ENCODE results near the gene ZSCAN2.
"Not testable (repeated sequence)": the region's sequence is repeated elsewhere in the genome, so short reads cannot be mapped to it uniquely, and the experiment has no call there.

The ZSCAN2 gene

DNA sequence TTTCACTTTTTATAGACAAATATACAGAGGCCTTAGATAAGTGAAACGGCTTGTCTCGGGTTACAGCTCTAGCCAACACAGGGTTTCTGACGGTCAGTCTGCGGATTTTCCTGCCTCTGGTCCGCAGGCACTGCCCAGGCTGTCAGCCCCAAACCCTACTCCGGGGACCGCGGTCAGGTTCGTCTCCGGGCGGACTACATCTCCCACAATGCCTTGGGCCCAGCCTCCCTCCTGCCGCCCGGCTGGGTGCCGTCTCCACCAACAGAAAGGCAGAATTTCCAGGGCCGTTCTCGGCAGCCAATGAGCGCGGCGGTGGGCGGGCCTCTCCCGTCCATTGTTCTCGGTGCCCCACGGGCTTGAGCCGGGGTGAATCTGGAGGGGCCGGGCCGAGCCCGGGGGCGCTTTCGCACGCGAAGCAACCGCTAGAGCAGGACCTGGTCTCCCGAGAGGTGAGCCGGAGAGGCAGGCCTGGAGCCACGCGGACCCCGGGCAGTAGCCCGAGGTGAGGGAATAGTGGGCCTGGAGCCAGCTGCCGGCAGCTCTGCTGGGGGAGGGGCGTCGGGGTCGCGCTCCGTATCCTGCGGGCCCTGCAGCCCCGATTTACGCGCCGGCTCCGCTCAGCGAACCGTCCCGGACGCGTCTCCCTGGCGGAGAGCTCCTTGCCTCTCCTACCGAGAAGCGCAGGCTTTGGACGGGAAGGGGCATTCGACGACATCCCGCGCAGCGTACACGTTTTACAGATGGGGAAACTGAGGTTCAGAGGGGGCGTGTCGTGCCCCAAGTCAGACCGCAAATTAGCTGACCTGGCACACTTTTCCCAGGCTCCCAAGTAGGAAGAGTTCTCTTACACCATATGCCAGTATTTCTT is at the start of gene ZSCAN2:
Gene ZSCAN2, plus strand, starts transcription at position 323 of the 868 bp plus-strand sequence. CDS start 2,919 bp downstream, outside the sequence.
- FAIRE-seq, result peak; percentile 69

DNA sequence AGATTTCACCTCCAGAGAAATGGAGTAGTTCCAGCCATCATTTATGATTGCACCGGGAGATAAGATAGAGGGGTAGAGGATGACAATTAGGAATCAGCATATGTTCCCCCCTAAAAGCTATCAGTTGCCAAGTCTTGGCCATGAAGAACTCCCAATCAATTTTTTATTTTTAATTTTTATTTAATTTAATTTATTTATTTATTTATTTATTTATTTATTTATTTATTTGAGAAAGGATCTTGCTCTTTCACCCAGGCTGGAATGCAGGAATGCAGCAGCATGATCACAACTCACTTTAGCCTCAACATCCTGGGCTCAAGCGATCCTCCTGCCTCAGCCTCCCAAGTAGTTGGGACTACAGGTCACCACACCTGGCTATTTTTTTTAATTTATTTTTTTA is 49.2 kb upstream of the ZSCAN2 start:
- not testable (repeated sequence) for FAIRE-seq

DNA sequence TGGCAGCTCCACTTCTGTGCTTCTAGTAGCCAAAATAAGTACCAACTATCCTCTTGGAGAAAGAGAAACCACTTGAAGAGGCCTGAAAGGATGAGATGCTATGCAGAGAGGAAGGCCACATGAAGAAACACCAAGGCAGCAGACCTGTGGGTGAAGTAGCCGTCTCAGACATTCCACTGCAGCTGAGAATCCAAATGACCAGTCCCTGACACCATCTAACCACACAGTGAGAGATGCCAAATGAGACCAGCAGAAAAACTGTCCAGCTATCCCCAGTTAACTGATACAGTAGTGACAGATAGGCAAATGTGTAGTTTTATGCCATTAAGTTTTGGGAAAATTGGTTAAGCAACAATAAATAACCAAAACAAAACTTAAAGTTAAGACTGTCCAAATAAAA is 47.9 kb upstream of the ZSCAN2 start:
- no peak for FAIRE-seq

DNA sequence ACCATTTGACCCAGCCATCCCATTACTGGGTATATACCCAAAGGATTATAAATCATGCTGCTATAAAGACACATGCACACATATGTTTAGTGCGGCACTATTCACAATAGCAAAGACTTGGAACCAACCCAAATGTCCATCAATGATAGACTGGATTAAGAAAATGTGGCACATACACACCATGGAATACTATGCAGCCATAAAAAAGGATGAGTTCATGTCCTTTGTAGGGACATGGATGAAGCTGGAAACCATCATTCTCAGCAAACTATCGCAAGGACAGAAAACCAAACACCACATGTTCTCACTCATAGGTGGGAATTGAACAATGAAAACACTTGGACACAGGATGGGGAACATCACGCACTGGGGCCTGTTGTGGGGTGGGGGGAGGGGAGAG is 44.1 kb upstream of the ZSCAN2 start:
- not testable (repeated sequence) for FAIRE-seq

DNA sequence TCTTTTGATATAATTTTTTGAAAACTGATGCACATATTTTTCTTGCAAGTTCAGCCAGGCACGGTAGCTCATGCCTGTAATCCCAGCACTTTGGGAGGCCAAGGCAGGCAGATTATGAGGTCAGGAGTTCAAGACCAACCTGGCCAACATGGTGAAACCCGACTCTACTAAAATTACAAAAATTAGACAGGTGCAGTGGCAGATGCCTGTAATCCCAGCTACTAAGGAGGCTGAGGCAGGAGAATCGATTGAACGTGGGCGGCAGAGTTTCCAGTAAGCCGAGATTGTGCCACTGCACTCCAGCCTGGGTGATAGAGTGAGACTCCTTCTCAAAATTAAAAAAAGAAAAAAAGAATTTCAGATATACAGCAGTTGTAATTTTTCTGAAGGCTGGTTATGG is 32.8 kb upstream of the ZSCAN2 start:
- FAIRE-seq, result not testable (repeated sequence)

DNA sequence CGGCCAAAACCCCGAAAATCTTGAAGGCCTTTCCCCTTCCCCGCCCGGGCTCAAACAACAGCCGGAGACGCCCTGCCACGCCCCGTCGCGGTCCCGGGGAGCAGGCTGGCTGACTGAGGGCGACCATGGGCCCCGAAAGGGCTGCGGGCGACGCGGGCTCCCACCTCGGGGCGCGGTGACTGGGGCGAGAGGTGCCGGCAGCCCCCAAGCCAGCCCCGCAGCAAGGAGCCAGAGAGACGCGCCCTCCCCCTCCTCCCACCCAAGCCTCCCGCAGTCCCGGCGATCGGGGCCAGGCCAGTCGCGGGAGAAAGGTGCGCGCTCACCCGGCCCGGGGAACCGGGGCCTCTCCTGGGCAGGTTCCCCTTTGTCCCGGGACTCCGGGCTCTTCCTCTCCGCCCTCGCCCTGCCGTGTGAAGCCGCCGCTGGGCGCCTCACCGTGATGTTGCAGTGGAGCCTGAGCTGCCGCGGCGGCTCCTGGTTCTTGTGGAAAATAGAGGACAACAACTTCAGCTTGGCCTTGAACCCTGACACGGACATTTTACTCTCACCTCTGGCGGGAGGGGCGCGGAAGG is 30.6 kb upstream of the ZSCAN2 start:
- FAIRE-seq, result no peak

DNA sequence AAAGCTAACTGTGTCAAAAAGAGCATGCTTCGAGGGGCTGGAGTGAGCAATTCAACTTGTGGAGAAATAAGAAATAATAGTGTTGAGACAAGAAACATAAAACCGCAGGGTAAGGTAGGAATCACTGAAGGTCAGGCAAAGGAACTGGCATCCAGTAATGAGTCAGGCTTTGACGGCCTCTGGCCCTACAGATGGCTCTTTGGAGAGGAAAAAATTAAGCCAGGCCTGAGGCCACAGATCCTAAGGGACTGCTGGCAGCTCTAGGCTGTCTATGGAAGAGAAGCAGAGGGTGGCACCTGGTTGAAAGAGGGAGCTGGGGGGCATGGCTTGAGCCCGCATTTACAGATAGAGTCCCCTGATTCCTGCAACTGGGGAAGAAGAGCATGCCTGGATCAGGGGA is 28.6 kb upstream of the ZSCAN2 start:
- no peak for FAIRE-seq

DNA sequence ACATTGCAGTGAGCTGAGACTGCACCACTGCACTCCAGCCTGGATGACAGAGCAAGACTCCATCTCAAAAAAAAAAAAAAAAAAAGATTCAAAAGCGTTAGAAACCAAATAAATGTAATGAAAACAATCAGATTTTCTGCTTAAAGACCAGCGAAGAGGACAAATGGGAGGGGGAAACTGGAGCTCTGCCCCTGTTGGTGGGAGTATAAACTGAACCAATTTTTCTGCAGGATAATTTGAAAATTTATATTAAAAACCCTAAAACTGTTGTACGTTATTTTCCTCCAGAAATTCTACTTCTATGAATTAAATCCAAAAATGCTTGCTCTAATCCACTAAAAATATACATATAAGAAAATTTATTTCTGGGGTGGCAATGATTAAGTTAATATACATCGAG is 25.3 kb upstream of the ZSCAN2 start:
- no peak for FAIRE-seq

DNA sequence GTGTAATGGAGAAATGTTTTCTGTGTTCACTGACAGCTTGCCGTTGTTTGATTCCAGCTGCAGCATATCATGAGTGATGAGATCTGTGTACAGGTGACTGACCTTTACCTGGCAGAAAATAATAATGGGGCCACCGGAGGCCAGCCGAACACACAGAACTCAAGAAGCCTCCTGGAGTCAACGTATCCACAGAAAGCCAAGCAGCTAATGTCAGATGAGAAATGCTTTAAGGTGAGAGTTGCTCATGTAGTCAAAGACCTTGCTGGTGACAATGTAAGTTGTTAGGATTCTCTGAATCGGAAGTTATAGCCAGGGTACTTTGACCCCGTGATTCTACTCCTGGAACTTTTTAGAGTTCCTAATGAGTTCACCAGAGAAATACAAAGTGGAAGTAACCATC is 22.9 kb upstream of the ZSCAN2 start:
- not testable (repeated sequence) for FAIRE-seq

DNA sequence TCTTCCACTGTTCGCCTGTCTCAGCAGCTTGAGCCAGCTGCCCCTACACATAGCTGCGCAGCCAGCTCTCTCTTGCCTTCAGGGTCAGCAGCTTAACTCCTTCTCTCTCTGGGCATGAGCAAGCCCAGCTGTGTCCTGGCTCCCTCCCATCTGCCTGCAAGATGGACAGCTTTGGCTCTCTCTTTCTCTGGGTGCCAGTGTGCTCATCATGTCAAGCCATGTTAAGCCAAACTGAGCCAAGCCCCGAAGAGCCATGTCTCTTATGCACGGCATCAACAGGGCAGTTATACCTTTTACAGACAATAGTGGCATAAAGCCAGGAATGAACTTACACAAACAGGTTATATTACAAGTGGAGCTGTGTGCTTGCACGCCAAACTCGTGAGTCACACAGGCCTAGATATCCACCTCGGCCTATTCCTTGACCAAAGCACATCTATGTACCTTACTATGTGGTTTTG is 21.5 kb upstream of the ZSCAN2 start:
- not testable (repeated sequence) for FAIRE-seq

DNA sequence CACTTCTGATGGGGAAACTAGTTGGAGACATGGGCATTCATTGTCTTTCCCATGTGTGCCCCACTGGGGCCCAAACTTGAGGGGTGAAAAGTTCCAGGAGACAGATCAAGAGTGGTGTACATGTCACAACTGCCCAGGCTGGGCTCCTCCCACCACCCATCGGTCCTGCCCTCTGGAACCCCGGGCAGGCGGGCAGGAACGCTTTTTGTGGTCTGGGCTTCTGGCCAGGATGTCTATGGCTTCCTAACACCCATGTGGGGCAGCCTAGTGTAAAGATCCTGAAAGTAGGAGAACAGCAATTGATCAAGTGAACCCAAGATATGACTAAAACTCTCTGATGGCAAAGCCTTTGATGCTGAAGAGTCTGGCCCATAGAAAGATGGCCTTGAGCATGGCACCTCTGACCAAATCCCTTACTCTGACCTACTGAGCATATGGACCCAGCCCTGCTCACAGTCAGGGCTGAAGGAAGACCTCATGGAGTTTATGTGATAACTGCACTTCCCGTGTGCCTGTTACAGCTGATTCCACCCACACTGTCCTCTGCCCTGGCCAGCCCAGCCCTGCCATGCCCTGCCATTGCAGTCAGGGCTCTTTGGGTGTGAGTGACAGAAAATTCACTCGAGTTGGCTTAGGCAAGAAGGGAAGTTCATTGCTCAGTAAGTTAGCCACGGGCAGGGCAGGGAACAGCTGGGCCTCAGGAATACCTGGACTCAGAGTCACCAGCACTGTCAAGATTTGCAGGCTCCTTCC is 19.0 kb upstream of the ZSCAN2 start:
- not testable (repeated sequence) for FAIRE-seq

DNA sequence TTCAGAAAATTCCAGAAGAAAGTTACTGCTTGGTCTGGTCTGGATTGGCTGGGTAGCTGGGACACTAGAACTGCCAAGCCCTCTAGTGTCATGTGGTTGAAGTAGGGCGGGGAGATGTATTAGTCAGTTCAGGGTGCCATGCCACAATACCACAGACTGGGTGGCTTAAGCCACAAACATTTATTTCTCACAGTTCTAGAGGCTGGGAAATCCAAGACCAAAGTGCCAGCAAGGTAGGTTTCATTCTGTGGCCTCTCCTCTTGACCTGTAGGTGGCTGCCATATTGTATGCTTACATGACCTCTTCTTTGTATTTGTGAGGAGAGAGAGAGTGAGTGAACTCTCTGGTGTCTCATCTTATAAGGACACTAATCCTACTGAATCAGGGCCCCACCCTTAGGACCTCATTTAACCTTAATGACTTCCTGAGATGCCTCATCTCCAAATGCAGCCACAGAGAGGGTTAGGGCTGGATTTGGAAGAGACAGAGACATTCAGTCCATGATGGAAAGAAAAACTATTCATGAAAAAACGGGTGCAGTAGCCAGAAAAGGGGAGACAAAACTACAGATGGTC is 18.1 kb upstream of the ZSCAN2 start:
- no peak for FAIRE-seq

DNA sequence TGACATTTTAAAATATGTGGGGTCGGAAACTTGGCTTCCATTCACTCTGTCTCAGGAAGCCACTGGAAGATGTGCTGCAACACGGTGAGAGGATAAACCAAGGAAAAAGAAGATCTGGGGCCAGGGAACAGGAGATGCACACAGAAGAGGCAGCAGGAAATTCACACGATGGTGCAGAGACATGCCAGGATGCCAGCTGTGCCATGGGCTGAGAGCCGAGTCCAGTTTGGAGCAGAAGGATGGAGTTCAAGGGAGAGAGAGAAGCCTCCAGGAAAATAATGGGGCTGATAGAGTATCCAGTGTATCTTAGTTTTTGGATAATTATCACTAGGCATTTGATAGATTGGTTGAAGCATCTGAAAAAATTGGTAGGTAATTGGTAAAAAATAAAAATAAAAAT is 16.9 kb upstream of the ZSCAN2 start:
- FAIRE-seq, result not testable (repeated sequence)

DNA sequence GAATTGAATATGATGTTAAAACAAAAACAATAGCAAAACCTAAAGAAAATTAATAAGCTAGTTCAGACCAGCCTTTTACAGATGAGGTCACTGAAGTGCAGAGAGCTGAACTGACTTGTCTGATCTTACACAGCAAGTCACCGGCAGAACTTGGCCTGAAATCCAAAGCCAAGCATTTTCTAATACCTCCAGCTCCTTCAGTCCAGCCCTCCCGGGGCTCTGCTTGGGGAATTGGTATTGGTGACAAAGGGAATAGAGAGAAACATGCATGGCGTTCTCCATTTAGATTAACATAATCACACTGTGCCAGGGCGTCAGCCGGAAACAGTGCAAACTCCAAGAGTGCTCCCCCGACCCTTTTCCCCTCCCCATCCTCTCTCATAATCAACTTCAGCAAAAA is 14.1 kb upstream of the ZSCAN2 start:
- FAIRE-seq, result no peak

DNA sequence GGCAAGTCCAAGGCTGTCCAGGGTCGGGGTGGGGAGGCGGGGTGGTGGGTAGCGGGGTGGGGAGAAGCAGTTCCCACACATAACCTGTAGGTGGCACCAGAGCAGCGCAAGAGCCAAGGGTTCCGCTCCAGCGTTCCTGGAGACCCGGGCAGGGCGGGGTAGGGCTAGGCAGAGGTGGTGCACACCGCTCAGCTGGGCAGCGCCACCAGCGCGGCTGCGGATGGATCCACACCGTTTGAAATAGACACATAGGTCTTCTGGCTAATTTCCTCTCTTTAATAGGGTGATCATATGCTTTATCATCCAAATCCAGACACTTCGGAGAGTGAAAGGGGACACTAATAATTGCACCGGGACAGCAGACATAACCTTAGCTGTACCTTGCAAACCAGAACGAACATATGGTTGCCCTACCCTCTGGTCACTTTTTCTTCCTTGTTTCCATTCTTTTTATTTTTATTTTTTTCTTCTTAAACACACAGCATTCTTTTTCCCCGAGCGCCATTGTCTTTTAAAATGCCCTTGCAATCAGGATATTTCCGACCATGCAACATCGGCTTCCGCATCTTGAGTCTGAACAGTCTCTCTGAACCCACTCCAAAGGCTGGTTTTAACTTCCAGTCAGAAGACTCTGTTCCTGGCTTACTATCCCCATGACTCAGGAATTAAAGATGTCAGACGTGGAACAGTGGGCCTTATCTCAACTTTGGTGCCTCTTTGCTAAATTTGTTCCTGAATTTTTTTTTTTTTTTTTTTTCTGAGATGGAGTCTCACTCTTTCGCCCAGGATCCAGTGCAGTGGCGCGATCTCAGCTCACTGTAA is 12.5 kb upstream of the ZSCAN2 start:
- no peak for FAIRE-seq

DNA sequence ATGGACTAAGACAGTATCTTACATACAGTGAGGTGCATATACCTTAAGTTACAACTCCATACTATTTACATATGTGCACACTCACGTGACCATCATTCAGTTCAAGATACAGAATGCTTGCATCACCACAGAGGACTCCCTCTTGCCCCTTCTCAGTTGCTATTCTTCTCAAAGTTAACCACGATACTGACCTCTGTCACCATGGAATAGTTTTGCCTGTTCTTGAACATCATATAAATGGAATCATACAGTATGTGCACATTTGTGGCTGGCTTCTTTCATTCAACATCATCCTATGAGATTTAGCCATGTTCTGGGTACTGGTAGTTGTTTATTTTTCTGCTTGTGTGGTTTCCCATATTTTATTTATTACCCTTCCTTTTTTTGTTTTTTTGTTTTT is 10.4 kb upstream of the ZSCAN2 start:
- no peak for FAIRE-seq

DNA sequence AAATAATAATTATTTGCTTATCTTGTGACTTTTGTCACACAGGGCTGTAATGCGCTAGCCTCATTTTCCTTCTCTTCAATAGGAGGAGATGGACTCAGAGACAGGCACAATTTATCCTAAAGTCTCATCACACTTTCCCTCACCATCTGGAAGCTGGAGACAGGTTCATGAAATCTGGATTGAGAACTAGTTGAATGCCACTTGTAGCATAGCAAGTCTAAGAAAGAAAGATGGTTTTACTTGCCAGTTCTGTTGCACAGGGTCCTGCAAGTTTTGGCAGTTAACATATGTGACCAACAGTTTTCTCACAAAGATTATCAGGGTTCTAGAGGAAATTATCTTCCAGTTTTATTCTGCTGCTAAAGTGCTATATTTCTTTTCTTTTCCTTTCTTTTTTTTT is 9.0 kb upstream of the ZSCAN2 start:
- FAIRE-seq, result no peak

DNA sequence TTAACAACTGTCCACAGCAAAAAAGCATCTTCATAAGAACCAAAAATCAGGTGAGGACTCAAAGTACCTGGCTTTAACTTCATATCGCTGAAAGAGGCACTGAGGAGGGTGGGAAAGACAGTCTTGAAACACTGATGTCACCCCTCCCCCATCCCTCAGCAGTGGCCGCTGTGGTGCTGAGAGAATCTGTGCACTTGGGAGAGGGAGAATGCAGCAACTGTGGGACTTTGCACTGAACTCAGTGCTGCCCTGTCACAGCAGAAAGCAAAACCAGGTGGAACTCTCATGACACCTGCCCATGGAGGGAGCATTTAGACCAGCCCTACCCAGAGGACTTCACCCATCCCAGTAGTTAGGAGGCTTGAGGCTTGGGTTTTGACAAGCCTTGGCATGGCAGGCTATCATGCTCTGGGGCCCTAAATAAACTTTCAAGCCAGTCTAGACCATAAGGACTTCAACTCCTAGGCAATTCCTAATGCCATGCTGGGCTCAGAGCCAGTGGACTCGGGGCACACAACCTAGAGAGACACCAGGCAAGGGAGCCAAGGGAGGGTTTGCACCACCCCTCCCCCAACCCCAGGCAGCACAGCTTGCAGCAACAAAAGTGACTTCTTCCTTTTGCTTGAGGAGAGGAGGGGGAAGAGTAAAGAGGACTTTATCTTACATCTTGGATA is 6.1 kb upstream of the ZSCAN2 start:
- FAIRE-seq, result no peak

DNA sequence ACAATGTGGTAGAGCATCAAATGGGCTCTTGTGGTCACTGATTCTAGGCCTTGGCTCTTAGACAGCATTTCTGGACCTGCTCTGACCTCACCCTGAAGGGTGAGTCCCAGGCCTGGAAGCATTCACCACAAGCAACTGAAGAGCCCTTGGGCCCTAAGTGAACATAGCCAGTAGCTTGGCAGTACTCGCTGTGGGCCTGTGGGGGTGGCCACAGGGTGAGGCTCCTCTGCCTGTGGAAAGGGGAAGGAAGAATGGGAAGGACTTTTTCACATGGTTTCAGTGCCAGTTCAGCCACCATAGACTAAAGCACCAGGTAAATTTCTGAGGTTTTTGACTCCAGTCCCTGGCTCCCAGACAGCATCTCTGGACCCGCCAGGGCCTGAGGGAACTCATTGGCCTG is 5.1 kb upstream of the ZSCAN2 start:
- no peak for FAIRE-seq

DNA sequence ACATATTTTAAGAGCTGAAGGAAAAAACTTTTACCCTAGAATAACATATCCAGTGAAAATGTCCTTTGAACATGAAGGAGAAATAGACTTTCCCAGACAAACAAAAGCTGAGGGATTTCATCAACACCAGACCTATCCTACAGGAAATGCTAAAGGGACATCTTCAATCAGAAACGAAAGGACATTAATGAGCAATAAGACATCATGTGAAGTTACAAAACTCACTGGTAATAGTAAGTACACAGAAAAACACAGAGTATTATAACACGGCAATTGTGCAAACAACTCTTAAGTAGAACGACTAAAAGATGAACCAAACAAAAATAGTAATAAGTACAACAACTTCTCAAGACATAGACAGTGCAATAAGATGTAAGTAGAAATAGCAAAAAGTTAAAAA is 3.5 kb upstream of the ZSCAN2 start:
- FAIRE-seq, result no peak

DNA sequence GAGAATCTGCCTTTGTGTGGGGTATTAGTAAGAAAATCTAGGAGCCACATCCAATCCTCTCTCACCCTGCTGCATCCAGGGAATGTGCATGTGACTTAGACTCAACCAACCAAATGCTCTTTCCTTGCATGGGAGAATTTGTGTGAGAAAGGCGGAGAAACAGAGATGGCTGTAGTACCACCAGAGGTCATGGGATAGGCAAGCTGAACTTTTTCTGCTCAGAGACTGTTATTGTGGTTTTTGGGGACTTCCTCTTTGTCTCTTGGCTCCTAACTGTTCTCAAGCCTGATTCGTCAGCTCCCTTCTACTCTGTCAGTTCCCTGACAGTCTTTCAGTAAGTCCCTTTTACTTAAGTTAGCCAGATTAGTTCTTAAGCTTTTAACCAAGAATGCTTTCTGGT is 2.6 kb upstream of the ZSCAN2 start:
- FAIRE-seq, result no peak

DNA sequence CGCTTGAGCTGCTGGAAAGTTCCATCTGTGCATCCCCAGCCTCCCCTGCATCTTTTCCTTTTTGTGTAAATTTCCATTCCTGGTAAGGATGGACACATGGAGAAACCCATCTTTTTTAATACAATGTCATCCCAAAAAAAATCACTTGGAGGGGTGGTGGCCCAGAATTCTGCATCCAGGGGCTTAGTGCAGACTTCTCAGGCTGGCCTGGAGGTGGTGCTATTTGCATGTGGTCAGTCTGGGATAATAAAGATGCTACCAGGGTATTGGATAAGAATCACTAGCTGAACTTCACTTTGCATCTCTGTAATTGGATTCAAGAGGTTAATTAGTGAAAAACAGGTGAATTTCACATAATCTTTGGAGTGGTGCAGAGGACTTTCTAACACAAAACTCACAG is 1.8 kb upstream of the ZSCAN2 start:
- no peak for FAIRE-seq

Data from endometrium (tissue), 2 donors.